Measurements from ENCODE around the gene ADAD1. TPM values are rescaled to one million over a fixed set of nuclear protein-coding genes. Genes with fewer than 3 reads are reported as not detected.

ADAD1 gene
- total RNA-seq, 4 donors from 2014 or later: not detected

DNA sequence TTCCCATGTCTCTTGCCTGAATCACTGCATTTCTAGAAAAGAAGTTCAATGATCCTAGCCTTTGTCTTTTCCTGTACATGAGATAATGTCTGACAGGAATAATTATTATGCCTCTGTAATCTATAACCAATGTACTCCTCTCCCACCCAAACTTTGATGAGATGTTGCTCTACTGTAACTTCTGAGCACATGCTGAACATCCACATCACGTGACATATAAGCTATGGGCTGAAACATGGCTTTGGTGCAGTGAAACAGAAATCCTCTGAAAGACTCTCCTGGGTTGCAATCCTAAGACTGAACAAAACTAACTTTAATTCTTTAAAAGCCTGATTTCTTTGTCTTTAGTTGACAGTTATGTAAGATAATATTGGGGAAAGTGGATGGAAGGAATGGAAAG is 1.5 kb upstream of the ADAD1 start:
- H3K27me3 ChIP-seq: no peaks in the 10 kb centered on the region
- H3K27ac ChIP-seq: no peak overlapping the region
- no peak overlapping the region for H3K4me3 ChIP-seq
- no peaks in the 10 kb centered on the region for H3K4me1 ChIP-seq
- H3K9me3 ChIP-seq: no peaks in the 10 kb centered on the region
- TF ChIP-seq POLR2A (IDR thresholded peaks at IDR 0.05): no peak
- no peak for TF ChIP-seq CTCF (IDR thresholded peaks at IDR 0.05)
- no peaks in the 10 kb centered on the region for H3K36me3 ChIP-seq
- DNase-seq: no peak

GRCh38 chr4:122379239-122379638 is 428 bp downstream of the ADAD1 start:
- no peak overlapping the region for H3K4me3 ChIP-seq

DNA sequence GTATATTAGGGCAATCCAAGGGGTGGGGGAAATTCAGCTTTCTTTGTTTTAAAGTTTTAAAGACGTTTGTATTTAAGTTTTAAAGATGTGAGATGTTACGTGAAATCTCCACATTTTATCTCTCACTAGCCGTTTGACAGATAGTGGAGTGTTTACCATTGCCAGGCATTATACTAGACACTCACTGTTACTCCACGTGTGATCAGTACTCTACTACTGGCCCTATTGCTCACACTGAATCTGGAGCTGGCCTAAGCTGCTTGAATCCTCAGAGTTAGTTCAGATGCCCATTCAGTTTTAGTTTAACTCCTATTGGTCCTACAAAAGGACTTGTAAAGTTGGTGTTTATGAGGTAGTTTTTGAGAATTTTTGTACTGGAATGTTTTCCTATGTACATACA is 4.5 kb downstream of the ADAD1 start:
- H3K36me3 ChIP-seq: no peaks in the 10 kb centered on the region
- no peak overlapping the region for H3K27ac ChIP-seq
- no peak for DNase-seq
- no peaks in the 10 kb centered on the region for H3K9me3 ChIP-seq
- H3K27me3 ChIP-seq: no peaks in the 10 kb centered on the region
- TF ChIP-seq CTCF (IDR thresholded peaks at IDR 0.05) (no peak), POLR2A (IDR thresholded peaks at IDR 0.05) (no peak)
- no peaks in the 10 kb centered on the region for H3K4me1 ChIP-seq
- H3K4me3 ChIP-seq: no peak overlapping the region

More at GRCh38 chr4:122379239-122379638, 428 bp downstream of the ADAD1 start:
- H3K9me3 ChIP-seq: no peaks in the 10 kb centered on the region
- H3K36me3 ChIP-seq: no peaks in the 10 kb centered on the region
- no peak for DNase-seq
- TF ChIP-seq POLR2A (IDR thresholded peaks at IDR 0.05) (no peak), CTCF (IDR thresholded peaks at IDR 0.05) (no peak)
- H3K27ac ChIP-seq: no peak overlapping the region
- H3K4me1 ChIP-seq: no peaks in the 10 kb centered on the region
- H3K27me3 ChIP-seq: no peaks in the 10 kb centered on the region

DNA sequence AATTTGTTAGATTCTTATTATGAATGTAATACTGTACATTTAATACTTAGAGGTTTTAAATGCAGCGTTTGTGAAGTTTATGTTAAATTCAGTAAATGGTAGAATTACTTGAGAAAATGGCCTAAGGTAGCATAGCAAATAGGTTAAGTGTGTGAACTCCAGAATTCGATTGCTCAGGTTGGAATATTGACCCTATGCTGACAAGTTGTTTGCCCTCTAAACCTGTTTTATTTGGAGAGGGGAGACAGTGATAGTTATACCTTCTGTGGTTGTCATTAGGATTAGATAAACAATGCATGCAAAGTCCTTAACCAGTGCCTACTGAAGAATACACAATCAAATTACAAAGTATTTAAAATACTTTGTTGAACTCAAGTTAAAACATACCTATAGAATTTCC is 5.4 kb downstream of the ADAD1 start:
- H3K4me3 ChIP-seq: no peak overlapping the region
- no peaks in the 10 kb centered on the region for H3K9me3 ChIP-seq
- no peaks in the 10 kb centered on the region for H3K27me3 ChIP-seq
- no peaks in the 10 kb centered on the region for H3K4me1 ChIP-seq
- no peak for DNase-seq
- H3K36me3 ChIP-seq: no peaks in the 10 kb centered on the region
- no peak overlapping the region for H3K27ac ChIP-seq
- TF ChIP-seq POLR2A (IDR thresholded peaks at IDR 0.05): no peak
- no peak for TF ChIP-seq CTCF (IDR thresholded peaks at IDR 0.05)

DNA sequence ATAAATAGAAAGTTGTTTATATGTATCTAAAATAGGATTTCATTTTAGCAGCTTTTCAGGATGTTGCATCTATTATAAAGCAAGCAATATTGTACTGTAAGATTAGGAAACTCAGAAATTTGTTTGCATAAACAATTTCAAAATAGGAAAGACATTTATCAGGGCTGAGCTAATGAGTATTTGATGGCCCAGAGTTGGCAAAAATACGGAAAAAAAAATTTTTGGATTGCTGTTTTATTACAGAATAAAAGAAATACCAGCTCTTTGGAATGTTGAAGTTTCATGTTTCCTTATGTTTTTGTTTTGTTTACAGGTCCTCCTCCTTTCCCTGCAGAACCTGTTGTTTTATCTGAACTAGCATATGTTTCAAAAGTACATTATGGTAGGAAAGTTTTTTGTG is 14.5 kb downstream of the ADAD1 start:
- no peak for DNase-seq
- Histone ChIP-seq H3K27ac (no peak overlapping the region), H3K4me3 (no peak overlapping the region), H3K9me3 (no peaks in the 10 kb centered on the region), H3K4me1 (no peaks in the 10 kb centered on the region), H3K27me3 (no peaks in the 10 kb centered on the region), H3K36me3 (no peaks in the 10 kb centered on the region)
- TF ChIP-seq CTCF (IDR thresholded peaks at IDR 0.05): no peak
- TF ChIP-seq POLR2A (IDR thresholded peaks at IDR 0.05): no peak

DNA sequence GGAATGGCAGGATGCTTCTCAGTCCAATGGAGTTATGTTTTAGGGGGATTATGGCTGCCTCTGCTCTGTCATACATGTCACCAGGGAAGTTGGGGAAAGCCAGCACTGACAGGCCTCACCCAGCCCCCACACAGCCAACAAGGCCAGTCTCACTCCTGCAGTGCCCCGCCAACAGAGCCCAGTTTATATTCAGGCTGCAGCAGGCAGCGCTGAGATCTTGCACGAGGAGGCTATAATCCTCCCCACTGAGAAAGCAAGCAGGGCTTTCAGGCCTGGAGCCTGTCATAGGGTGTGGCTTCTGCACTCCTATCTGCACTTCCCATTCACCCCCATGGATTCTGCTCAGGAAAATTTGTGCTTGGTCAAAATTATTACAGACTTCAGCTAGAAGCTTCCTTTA is 25.1 kb downstream of the ADAD1 start:
- Histone ChIP-seq H3K9me3 (no peaks in the 10 kb centered on the region), H3K4me3 (no peak overlapping the region), H3K27me3 (no peaks in the 10 kb centered on the region), H3K4me1 (no peaks in the 10 kb centered on the region), H3K36me3 (no peaks in the 10 kb centered on the region), H3K27ac (no peak overlapping the region)
- TF ChIP-seq POLR2A (IDR thresholded peaks at IDR 0.05) (no peak), CTCF (IDR thresholded peaks at IDR 0.05) (no peak)
- DNase-seq: no peak
